GM19438 (cell line): ENCODE data around the gene DBF4.
"Not testable (repeated sequence)": the region's sequence is repeated elsewhere in the genome, so short reads cannot be mapped to it uniquely, and the experiment has no call there.

Experiments used
- ATAC-seq: cut with Tn5 transposase; IDR thresholded peaks from one replicate; pipeline ENCODE4 v1.9.1; 2021; ENCODE audit warnings: low read depth; ENCODE audit not compliant: unreplicated experiment

DBF4 gene

GRCh38 chr7:87944547-87944946, 68.3 kb downstream of the DBF4 start:
- ATAC-seq, result no peak

- not testable (repeated sequence) for ATAC-seq
Observed at GRCh38 chr7:87945926-87946325, 69.6 kb downstream of the DBF4 start.

- no peak for ATAC-seq
Observed at GRCh38 chr7:87948371-87948770, 72.1 kb downstream of the DBF4 start.
